GM21786 (cell line): ENCODE measurements around the gene PLEKHG5.
"Not testable (repeated sequence)": the region's sequence is repeated elsewhere in the genome, so short reads cannot be mapped to it uniquely, and the experiment has no call there.

Experiments
- ATAC-seq: cut with Tn5 transposase; IDR thresholded peaks from one replicate; pipeline ENCODE4 v1.9.1; 2021; ENCODE audit not compliant: unreplicated experiment

PLEKHG5 gene

GRCh38 chr1:6496890-6497214 lies 5.4 kb upstream of the PLEKHG5 start:
- ATAC-seq = no peak

- ATAC-seq = no peak
Observed at GRCh38 chr1:6496365-6496721, 4.9 kb upstream of the PLEKHG5 start.

- no peak for ATAC-seq
Observed at GRCh38 chr1:6495540-6496364, 4.3 kb upstream of the PLEKHG5 start.

- no peak for ATAC-seq
Observed at GRCh38 chr1:6495041-6495441, 3.6 kb upstream of the PLEKHG5 start.

GRCh38 chr1:6494627-6495026 lies 3.2 kb upstream of the PLEKHG5 start:
- no peak for ATAC-seq

DNA sequence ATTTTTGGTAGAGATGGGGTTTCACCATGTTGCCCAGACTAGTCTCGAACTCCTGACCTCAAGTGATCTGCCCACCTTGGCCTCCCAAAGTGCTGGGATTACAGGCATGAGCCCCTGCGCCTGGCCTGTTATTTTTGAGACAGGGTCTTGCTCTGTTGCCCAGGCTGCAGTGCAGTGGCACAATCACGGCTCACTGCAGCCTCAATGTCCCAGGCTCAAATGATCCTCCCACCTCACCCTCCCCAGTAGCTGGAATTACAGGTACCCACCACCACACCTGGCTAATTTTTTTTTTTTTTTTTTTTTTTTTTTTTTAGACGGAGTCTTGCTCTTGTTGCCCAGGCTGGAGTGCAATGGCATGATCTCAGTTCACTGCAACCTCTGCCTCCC lies 2.4 kb upstream of the PLEKHG5 start:
- ATAC-seq = not testable (repeated sequence)

DNA sequence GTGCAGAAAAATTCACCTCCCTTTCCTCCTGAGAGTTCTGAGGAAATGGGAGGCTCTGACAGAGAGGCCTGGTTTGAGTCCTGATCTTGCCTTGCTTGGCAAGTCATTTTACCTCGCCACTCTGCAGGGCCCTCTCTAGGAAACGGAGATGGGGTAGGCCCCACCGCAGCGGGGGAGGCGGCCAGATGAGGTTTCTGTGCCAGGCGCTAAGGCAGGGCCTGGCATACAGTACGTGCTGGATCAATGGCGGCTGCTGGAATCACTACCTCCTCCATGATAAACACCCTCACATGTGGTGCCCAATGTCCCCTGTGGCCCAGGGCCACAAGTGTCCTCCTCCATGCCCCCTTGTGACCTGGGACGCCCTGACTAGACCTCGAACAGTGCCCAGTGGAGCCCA lies 499 bp upstream of the PLEKHG5 start:
- no peak for ATAC-seq

DNA sequence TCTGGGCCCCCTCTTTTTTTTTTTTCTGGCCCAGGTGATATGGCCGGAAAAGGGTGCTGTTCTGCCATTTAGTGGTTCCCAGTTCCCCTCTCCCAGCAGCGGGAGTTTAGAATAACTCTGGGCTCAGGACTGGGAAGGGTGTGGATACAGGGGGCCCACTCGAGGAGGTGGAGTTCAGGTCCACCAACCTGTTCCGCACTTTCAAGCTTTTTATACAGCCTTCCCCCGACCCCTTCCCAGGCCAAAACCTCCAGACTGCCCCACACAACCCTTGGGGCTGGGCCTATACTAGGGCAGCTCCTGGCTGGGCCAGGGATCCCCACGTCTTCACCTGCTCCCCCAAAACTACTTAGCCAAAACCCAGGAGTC lies 402 bp downstream of the PLEKHG5 start:
- ATAC-seq = no peak

- peak; percentile 7 for ATAC-seq
Observed at GRCh38 chr1:6490181-6491080, 1.0 kb downstream of the PLEKHG5 start.

DNA sequence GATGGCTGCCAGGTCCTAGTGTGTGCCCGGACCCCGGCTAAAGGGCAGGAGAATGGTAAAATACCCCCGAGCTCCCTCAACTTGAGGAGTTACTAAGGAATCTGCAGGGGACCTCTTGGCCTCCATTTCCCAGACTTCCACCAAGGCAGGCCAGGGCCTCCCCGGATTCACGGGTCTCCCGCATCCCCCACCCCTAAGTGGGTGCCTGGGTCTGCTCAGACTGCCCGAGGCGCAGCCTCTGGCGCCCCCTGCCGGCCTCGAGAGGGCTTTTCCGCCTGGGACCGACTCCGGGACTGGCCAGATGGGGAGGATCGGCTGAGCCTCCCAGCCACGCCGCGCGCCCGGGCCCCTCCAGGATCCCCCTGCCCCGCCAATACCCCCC lies 1.7 kb downstream of the PLEKHG5 start:
- ATAC-seq = peak; percentile 72

- ATAC-seq = no peak
Observed at GRCh38 chr1:6489383-6489765, 2.1 kb downstream of the PLEKHG5 start.

GRCh38 chr1:6488602-6489382 lies 2.7 kb downstream of the PLEKHG5 start:
- ATAC-seq = no peak

- ATAC-seq = no peak
Observed at GRCh38 chr1:6487804-6488484, 3.5 kb downstream of the PLEKHG5 start.

GRCh38 chr1:6486433-6487011 lies 4.9 kb downstream of the PLEKHG5 start:
- no peak for ATAC-seq

- ATAC-seq = no peak
Observed at GRCh38 chr1:6485168-6486101, 6.0 kb downstream of the PLEKHG5 start.

DNA sequence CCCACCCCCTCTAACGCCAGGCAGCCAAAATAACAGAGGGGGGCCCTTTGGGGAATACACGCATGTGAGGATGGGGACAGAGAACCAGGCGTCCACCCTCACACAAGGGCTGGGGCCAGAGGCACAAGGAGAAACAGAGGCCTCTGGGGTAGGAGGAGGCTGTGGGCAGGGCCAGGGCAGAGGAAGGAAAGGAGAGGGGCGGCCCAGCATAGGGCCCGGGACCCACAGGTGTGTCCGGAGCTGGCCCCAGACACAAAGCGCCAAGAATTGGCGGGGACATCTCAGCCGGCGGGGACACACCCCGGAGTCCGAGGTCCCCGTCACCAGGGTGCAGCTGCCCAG lies 6.7 kb downstream of the PLEKHG5 start:
- ATAC-seq = no peak

DNA sequence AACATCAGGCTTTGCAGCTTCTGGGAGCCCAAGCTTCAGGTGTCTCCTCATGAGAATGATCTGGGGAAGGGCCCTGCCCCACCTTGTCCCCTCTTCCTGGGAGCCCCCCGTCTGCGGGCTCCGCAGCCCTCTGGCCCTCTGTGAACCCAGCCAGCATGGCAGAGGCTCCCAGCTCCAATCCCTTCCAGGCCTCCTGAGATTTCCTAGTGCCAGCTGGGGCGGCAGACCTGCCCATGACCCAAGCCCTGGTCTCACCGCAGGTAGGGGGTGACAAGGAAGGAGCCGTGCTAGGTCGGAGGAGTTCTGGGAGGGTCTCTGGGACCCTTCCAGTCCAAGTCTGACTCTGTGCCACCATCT lies 7.7 kb downstream of the PLEKHG5 start:
- no peak for ATAC-seq

- ATAC-seq = no peak
Observed at GRCh38 chr1:6483017-6483760, 8.3 kb downstream of the PLEKHG5 start.

DNA sequence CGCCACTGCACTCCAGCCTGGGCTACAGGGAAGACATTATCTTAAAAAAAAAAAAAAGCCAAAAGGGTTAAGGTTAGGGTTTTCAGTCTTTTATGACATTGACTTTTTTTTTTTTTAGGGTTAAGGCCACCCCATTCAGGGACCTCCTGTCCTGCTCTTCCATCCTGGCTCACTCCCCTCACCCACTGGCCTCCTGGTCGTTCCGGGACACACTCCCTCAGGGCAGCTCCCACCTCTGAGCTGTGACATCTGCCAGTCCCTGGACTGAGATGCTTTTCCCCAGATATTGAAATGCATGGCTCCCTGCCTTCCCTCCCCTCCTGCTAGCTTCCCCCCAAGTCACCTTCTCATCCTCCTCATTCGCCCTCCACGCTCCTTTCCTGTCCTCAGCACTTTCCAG lies 9.6 kb downstream of the PLEKHG5 start:
- no peak for ATAC-seq
